Measurements from ENCODE around the gene LIMK1. TPM values are rescaled to one million over a fixed set of nuclear protein-coding genes. Genes with fewer than 3 reads are reported as not detected.

LIMK1 gene
- total RNA-seq, 3 donors from 2014 or later: 18.0 to 18.6 (median 18.1) TPM

- Histone ChIP-seq H3K27me3 (no peaks in the 10 kb centered on the region), H3K36me3 (no peaks in the 10 kb centered on the region), H3K4me1 (no peaks in the 10 kb centered on the region), H3K4me3 (no peak overlapping the region), H3K9me3 (no peaks in the 10 kb centered on the region), H3K27ac (no peak overlapping the region)
- intact Hi-C loops (cut with DNase I; ENCODE audit: low total_unique reads): no loop called here
- no peak for DNase-seq (ENCODE audit: low spot score in 2 of 2)
- TF ChIP-seq POLR2A (IDR thresholded peaks at IDR 0.05) (no peak), CTCF (IDR thresholded peaks at IDR 0.05) (no peak), POLR2AphosphoS5 (IDR thresholded peaks at IDR 0.05) (no peak)
Measured at GRCh38 chr7:74105992-74106391, 22.4 kb downstream of the LIMK1 start.

DNA sequence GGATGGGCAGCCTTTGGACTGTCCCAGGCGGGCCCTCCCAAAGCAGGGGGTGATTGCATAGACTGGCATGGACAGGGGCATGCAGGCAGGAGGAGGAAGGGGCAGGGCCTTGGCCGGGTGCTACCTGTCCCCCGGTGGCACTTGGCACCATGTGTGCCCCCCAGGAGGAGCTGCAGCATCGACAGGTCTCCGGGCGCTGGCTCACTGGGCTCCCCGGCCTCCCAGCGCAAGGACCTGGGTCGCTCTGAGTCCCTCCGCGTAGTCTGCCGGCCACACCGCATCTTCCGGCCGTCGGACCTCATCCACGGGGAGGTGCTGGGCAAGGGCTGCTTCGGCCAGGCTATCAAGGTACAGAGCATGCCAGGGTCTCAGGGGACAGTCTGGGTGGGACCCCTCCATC lies 23.2 kb downstream of the LIMK1 start:
- intact Hi-C loops (cut with DNase I; ENCODE audit: low total_unique reads): no loop called here
- Histone ChIP-seq H3K36me3 (peaks cover 5% of the 10 kb centered on the region), H3K27me3 (no peaks in the 10 kb centered on the region), H3K9me3 (no peaks in the 10 kb centered on the region), H3K4me3 (no peak overlapping the region), H3K27ac (no peak overlapping the region), H3K4me1 (no peaks in the 10 kb centered on the region)
- DNase-seq (ENCODE audit: low spot score in 2 of 2): no peak
- no peak for TF ChIP-seq POLR2AphosphoS5 (IDR thresholded peaks at IDR 0.05)

DNA sequence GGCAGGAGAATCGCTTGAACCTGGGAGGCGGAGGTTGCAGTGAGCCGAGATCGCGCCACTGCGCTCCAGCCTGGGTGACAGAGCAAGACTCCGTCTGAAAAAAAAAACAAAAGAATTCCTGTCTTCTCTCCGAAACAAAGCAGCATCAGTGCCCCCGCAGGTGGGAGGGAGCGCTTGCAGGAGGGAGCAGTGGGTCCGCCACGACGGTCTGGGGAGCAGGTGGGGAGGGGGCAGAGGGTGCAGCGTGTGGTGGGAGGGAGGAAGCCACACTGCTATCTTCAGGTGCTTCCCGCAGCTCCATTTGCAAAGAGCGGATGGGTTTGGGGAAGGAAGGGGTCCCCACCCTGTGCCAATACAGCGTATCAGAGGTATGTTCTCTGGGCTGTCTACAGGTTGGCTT lies 31.7 kb downstream of the LIMK1 start:
- TF ChIP-seq CTCF (IDR thresholded peaks at IDR 0.05) (no peak), POLR2A (IDR thresholded peaks at IDR 0.05) (no peak), POLR2AphosphoS5 (IDR thresholded peaks at IDR 0.05) (no peak)
- intact Hi-C loops (cut with DNase I; ENCODE audit: low total_unique reads): no loop called here
- Histone ChIP-seq H3K4me3 (no peak overlapping the region), H3K27me3 (no peaks in the 10 kb centered on the region), H3K36me3 (peaks cover 13% of the 10 kb centered on the region), H3K27ac (no peak overlapping the region), H3K9me3 (no peaks in the 10 kb centered on the region), H3K4me1 (no peaks in the 10 kb centered on the region)
- DNase-seq (ENCODE audit: low spot score in 2 of 2): no peak

GRCh38 chr7:74116356-74116755 lies 32.8 kb downstream of the LIMK1 start:
- TF ChIP-seq POLR2A (IDR thresholded peaks at IDR 0.05) (no peak), POLR2AphosphoS5 (IDR thresholded peaks at IDR 0.05) (no peak), CTCF (IDR thresholded peaks at IDR 0.05) (no peak)
- H3K27me3 ChIP-seq: no peaks in the 10 kb centered on the region
- H3K27ac ChIP-seq: no peak overlapping the region
- H3K36me3 ChIP-seq: peaks cover 17% of the 10 kb centered on the region
- no peak overlapping the region for H3K4me3 ChIP-seq
- no peaks in the 10 kb centered on the region for H3K9me3 ChIP-seq
- no peaks in the 10 kb centered on the region for H3K4me1 ChIP-seq
- intact Hi-C loops (cut with DNase I; ENCODE audit: low total_unique reads): no loop called here
- no peak for DNase-seq (ENCODE audit: low spot score in 2 of 2)

DNA sequence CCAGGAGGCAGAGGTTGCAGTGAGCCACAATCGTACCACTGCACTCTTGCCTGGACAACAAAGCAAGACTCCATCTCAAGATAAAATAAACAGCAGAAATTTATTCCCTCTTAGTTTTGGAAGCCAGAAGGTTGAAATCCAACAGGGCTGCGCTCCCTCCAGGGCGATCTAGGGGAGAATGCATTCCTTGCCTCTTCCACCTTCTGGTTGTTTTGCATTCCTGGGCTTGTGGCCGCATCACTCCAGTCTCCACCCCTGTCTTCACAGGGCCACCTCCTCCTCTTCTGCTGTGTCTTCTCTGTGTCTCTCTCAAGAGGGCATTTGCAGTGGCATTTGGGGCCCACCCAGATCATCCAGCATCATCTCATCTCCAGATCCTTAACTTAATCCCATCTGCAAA lies 36.2 kb downstream of the LIMK1 start:
- H3K4me3 ChIP-seq: no peak overlapping the region
- TF ChIP-seq POLR2AphosphoS5 (IDR thresholded peaks at IDR 0.05) (no peak), CTCF (IDR thresholded peaks at IDR 0.05) (no peak), POLR2A (IDR thresholded peaks at IDR 0.05) (no peak)
- intact Hi-C loops (cut with DNase I; ENCODE audit: low total_unique reads): loop anchor here (1.0 kb wide), 1 partner anchor 10 kb away; no protein-coding TSS in a partner anchor
- H3K27ac ChIP-seq: no peak overlapping the region
- no peak for DNase-seq (ENCODE audit: low spot score in 2 of 2)
- no peaks in the 10 kb centered on the region for H3K27me3 ChIP-seq
- H3K36me3 ChIP-seq: peaks cover 11% of the 10 kb centered on the region
- H3K4me1 ChIP-seq: no peaks in the 10 kb centered on the region
- no peaks in the 10 kb centered on the region for H3K9me3 ChIP-seq

Data from breast epithelium (tissue), 4 donors.